ENCODE results near the gene HOXC9. TPM values are rescaled to one million over a fixed set of nuclear protein-coding genes. Genes with fewer than 3 reads are reported as not detected.

Gene HOXC9
- total and polyA plus RNA-seq, 2 of the 8 experiments (the other 6 are each of a cell fraction or from before 2014, with no cell fraction given), result not detected

GRCh38 chr12:53954694-53955035 is 45.3 kb upstream of the HOXC9 start, which contains the start of gene HOXC12:
Gene HOXC12, plus strand, starts transcription at chr12:53954903. Its CDS starts 27 bp downstream, at chr12:53954930.
- Histone ChIP-seq H3K4ac (replicated peaks; ENCODE audit: insufficient read length, low read depth, low read length) (no peak within 1 kb of the TSS), H3K14ac (ENCODE audit: insufficient read length) (no peak within 1 kb of the TSS), H2BK15ac (ENCODE audit: low read length) (peak within 1 kb of the TSS; percentile 81; the same call in 1 of the 2 replicates), H3K18ac (ENCODE audit: extremely low read depth, low read length) (no peak within 1 kb of the TSS; the same call in 1 of the 2 replicates), H3K23me2 (ENCODE audit: low read depth, low read length) (no peaks in the 10 kb centered on the region), H2BK12ac (ENCODE audit: low read depth, low read length) (peak within 1 kb of the TSS; percentile 94), H4K20me1 (replicated peaks in 1 of 2; ENCODE audit: control insufficient read depth in 1 of 2, insufficient read depth in 2 of 2, low read length in 2 of 2) (peaks cover 32 to 61% of the 10 kb centered on the region in 2 experiments), H2BK20ac (ENCODE audit: low read length) (no peak within 1 kb of the TSS), H3K79me1 (ENCODE audit: low read depth, low read length) (no peaks in the 10 kb centered on the region), H4K5ac (ENCODE audit: insufficient read length, low read depth, low read length) (no peak within 1 kb of the TSS), H3K36me3 (ENCODE audit: control insufficient read depth in 2 of 4, insufficient read depth in 4 of 4, low read length in 3 of 4) (peaks cover 0 to 9% (median 0%) of the 10 kb centered on the region in 4 experiments; a peak in 1 of 8 replicates), H3K23ac (ENCODE audit: insufficient read length) (no peak within 1 kb of the TSS), H2BK120ac (replicated peaks; ENCODE audit: low read depth, low read length) (no peak within 1 kb of the TSS), H3K9ac (replicated peaks in 1 of 4; ENCODE audit: extremely low read depth in 1 of 4, low read depth in 3 of 4, low read length in 3 of 4) (no peak within 1 kb of the TSS), H4K91ac (replicated peaks; ENCODE audit: insufficient read length, low read length) (no peak within 1 kb of the TSS), H3K79me2 (ENCODE audit: control insufficient read depth in 1 of 2, insufficient read depth in 2 of 2, low read length in 2 of 2) (no peaks in the 10 kb centered on the region), H2AK5ac (ENCODE audit: low read depth, low read length) (0 out of 2 replicates have a peak within 1 kb of the TSS, but pooled peaks have one; percentile 48), H3K56ac (replicated peaks; ENCODE audit: insufficient read length, low read depth, low read length) (no peak within 1 kb of the TSS), H2AFZ (ENCODE audit: low read length) (no peak within 1 kb of the TSS), H3K4me1 (replicated peaks in 1 of 4; ENCODE audit: control insufficient read depth in 3 of 4, insufficient read depth in 4 of 4, low read length in 3 of 4) (peaks cover 0 to 16% (median 4%) of the 10 kb centered on the region in 4 experiments; a peak in 6 of 7 replicates), H3K4me2 (ENCODE audit: insufficient read depth in 1 of 2, low read depth in 2 of 2, low read length in 2 of 2) (peak within 1 kb of the TSS in 1 of 2 experiments; percentile 19; a peak in 1 of 4 replicates), H3K27me3 (replicated peaks in 1 of 4; ENCODE audit: control insufficient read depth in 3 of 4, extremely low read depth in 1 of 4, insufficient read depth in 3 of 4, low read length in 3 of 4) (peaks cover 100% of the 10 kb centered on the region in 4 experiments), H2BK5ac (ENCODE audit: low read depth, low read length) (no peak within 1 kb of the TSS), H3K9me3 (ENCODE audit: insufficient read depth in 2 of 2, low read depth in 1 of 2, low read length in 1 of 2) (no peaks in the 10 kb centered on the region; a peak in 1 of 4 replicates), H4K8ac (ENCODE audit: extremely low read depth, insufficient read depth, low read length) (peak within 1 kb of the TSS; percentile 82; the same call in 1 of the 2 replicates), H3K27ac (ENCODE audit: low read depth, low read length) (no peak within 1 kb of the TSS), H3K4me3 (ENCODE audit: extremely low read depth in 1 of 4, insufficient read depth in 2 of 4, low read depth in 3 of 4, low read length in 4 of 4) (peak within 1 kb of the TSS in 1 of 4 experiments; percentile 13; a peak in 1 of 8 replicates)
- POLR2A ChIA-PET (ENCODE audit: partially characterized antibody), result interaction anchor here (2.5 kb wide), 1 partner anchor 11 kb away, joined by 9 read pairs; no protein-coding TSS in a partner anchor
- WGBS, 2 experiments (ENCODE audit: extremely low coverage in 1 of 2, insufficient coverage in 1 of 2, insufficient read length in 1 of 2, insufficient replicate concordance in 2 of 2, low coverage in 1 of 2, low lambda C conversion rate in 2 of 2, missing lambda C conversion rate in 1 of 2), result 23% methylated on average over 14 of the region's 20 CpGs; no CpG with 5 or more reads in 1 of the 2 experiments
- DNase-seq (ENCODE audit: low read depth in 1 of 2, low spot score in 2 of 2), result no peak
- no peak for FAIRE-seq
- CTCF ChIA-PET (ENCODE audit: partially characterized antibody), result interaction anchor here (0.6 to 5.6 kb wide), 8 partner anchors 10 to 199 kb away, joined by 3 to 40 read pairs (median 4); partner anchors contain the start of gene HOXC10
- TF ChIP-seq HDAC6 (IDR thresholded peaks at IDR 0.05; ENCODE audit: low read depth, low read length) (no peak), TEAD4 (IDR thresholded peaks at IDR 0.05; ENCODE audit: low read depth, low read length) (no peak), TAF1 (IDR thresholded peaks at IDR 0.05; ENCODE audit: low read depth, low read length) (no peak), CBX5 (IDR thresholded peaks at IDR 0.05; ENCODE audit: low read depth, low read length) (no peak), MAFK (IDR thresholded peaks at IDR 0.05; ENCODE audit: low read depth, low read length) (no peak), TAF7 (optimal IDR thresholded peaks at IDR 0.05; ENCODE audit: borderline replicate concordance, low read depth, low read length) (no peak), BRCA1 (IDR thresholded peaks at IDR 0.05; ENCODE audit: low read depth, low read length) (no peak), BCL11A (IDR thresholded peaks at IDR 0.05; ENCODE audit: low read depth in 2 of 2, low read length in 2 of 2) (no peak), SIRT6 (IDR thresholded peaks at IDR 0.05; ENCODE audit: low read length) (no peak), SP1 (IDR thresholded peaks at IDR 0.05; ENCODE audit: low read depth, low read length) (no peak), JUND (IDR thresholded peaks at IDR 0.05; ENCODE audit: low read length) (no peak), YY1 (IDR thresholded peaks at IDR 0.05; ENCODE audit: low read depth, low read length) (no peak), SP4 (IDR thresholded peaks at IDR 0.05; ENCODE audit: low read length) (no peak), KDM1A (IDR thresholded peaks at IDR 0.05; ENCODE audit: borderline replicate concordance, low read length) (no peak), NANOG (IDR thresholded peaks at IDR 0.05; ENCODE audit: insufficient read depth, low read depth, low read length, poor library complexity, severe bottlenecking) (no peak)
